GM12878 (cell line): ENCODE measurements around the gene TRIM9. TPM values are rescaled to one million over a fixed set of nuclear protein-coding genes. Genes with fewer than 3 reads are reported as not detected.

Experiments used
- ATAC-seq: fragments of 200-7000 bp; cut with Tn5 transposase; 3 replicates; pipeline ENCODE4 v1.9.1; 2020; ENCODE audit warnings: mild to moderate bottlenecking, moderate library complexity
- Bru-seq: library from RNA; stranded (reverse); fragments of 400-500 nt; gene quantifications from one replicate; lab custom pipeline; 2021; lab: Mats Ljungman, UMichigan
- BruChase-seq, 2 experiments: library from RNA; stranded (reverse); fragments of 400-500 nt; gene quantifications; one replicate each; lab custom pipeline; 2021; lab: Mats Ljungman, UMichigan
- BruUV-seq: library from RNA; stranded (reverse); fragments of 400-500 nt; replicated peaks from 2 replicates; lab custom pipeline; 2021; lab: Mats Ljungman, UMichigan
- CTCF ChIA-PET: fragments of 300-600 bp; sonication (Branson Sonifier 250); formaldehyde crosslinking; extraction: SDS; loops from one replicate; lab custom pipeline; 2021; ENCODE audit warnings: inconsistent platforms; lab: Yijun Ruan, JAX
- POLR2A ChIA-PET: fragments of 350-600 bp; formaldehyde crosslinking; extraction: SDS; loops from one replicate; lab custom pipeline; 2021; ENCODE audit warnings: inconsistent platforms; lab: Charles Lee
- RAD21 ChIA-PET: fragments of 300-600 bp; sonication (Branson Sonifier 250); formaldehyde crosslinking; loops from one replicate; lab custom pipeline; 2023; ENCODE audit warnings: antibody characterized with exemption; ENCODE audit not compliant: unreplicated experiment; lab: Charles Lee
- SMC1A ChIA-PET: fragments of 300-600 bp; sonication (Branson Sonifier 250); formaldehyde crosslinking; loops from one replicate; lab custom pipeline; 2023; ENCODE audit not compliant: unreplicated experiment, uncharacterized antibody; lab: Charles Lee
- DNase-seq: peaks from one replicate; pipeline ENCODE4 v3.0.0-alpha.2; 2011; ENCODE audit warnings: low read depth, low spot score
- FAIRE-seq: peaks from 3 replicates; lab custom pipeline; 2011; peaks lifted over from hg19 to GRCh38; lab: Jason Lieb, UNC
- H2AFZ ChIP-seq: 2 replicates; pipeline ENCODE4 v1.6.0; 2011; ENCODE audit warnings: low read depth, low read length, control low read depth; ENCODE audit not compliant: control insufficient read depth
- H3K27ac ChIP-seq: 2 replicates; pipeline ENCODE4 v1.5.1; 2011; ENCODE audit warnings: control low read depth; ENCODE audit not compliant: control insufficient read depth, insufficient read depth
- H3K27me3 ChIP-seq, 2 experiments: replicated peaks in 1 of 2; 2 replicates each; pipeline versions ENCODE4 v1.6.0 to v1.6.1; 2011; ENCODE audit warnings: low read length in 1 of 2; ENCODE audit not compliant: control insufficient read depth in 2 of 2, insufficient read depth in 2 of 2
- H3K36me3 ChIP-seq, 2 experiments: 2 replicates each; pipeline ENCODE4 v1.5.1; 2011; ENCODE audit warnings: low read length in 1 of 2; ENCODE audit not compliant: control insufficient read depth in 2 of 2, insufficient read depth in 2 of 2
- H3K4me1 ChIP-seq: 2 replicates; pipeline ENCODE4 v1.6.1; 2011; ENCODE audit warnings: mild to moderate bottlenecking, low read length, moderate library complexity, mixed read lengths; ENCODE audit not compliant: control insufficient read depth, insufficient read depth
- H3K4me2 ChIP-seq: 2 replicates; pipeline ENCODE4 v1.6.0; 2011; ENCODE audit warnings: control low read depth; ENCODE audit not compliant: control insufficient read depth, insufficient read depth
- H3K4me3 ChIP-seq: fragments of 200-600 bp; sonication (generic); 2 replicates; pipeline ENCODE4 v1.5.1; 2016
- H3K79me2 ChIP-seq: 2 replicates; pipeline ENCODE4 v1.6.0; 2011; ENCODE audit warnings: low read length; ENCODE audit not compliant: control insufficient read depth, insufficient read depth
- H3K9ac ChIP-seq: 2 replicates; pipeline ENCODE4 v1.8.0; 2011; ENCODE audit warnings: low read length, control low read depth, mixed read lengths; ENCODE audit not compliant: control insufficient read depth, insufficient read depth
- H3K9me3 ChIP-seq: replicated peaks from 3 replicates; pipeline ENCODE4 v1.5.1; 2011; ENCODE audit warnings: mild to moderate bottlenecking, low read length; ENCODE audit not compliant: control insufficient read depth, insufficient read depth
- H4K20me1 ChIP-seq: 2 replicates; pipeline ENCODE4 v1.6.0; 2011; ENCODE audit not compliant: control insufficient read depth, insufficient read depth
- ATF7 ChIP-seq: fragments of 450-650 bp; IDR thresholded peaks from 2 replicates; pipeline ENCODE4 v1.6.1; 2016; ENCODE audit warnings: low read depth, mild to moderate bottlenecking
- CHD2 ChIP-seq: IDR thresholded peaks from 2 replicates; pipeline ENCODE4 v1.6.1; 2011; ENCODE audit warnings: low read depth, low read length, improper control_type of control experiment, borderline replicate concordance
- EGR1 ChIP-seq, 2 experiments: IDR thresholded peaks; 1 replicate in 1 of 2; 2 replicates in 1 of 2; pipeline ENCODE4 v1.6.1; 2011 to 2012; ENCODE audit warnings: low read depth in 2 of 2, low read length in 2 of 2, borderline replicate concordance in 1 of 2, mild to moderate bottlenecking in 1 of 2, moderate library complexity in 1 of 2
- FOS ChIP-seq: IDR thresholded peaks from 3 replicates; pipeline ENCODE4 v1.6.1; 2011; ENCODE audit warnings: borderline replicate concordance; ENCODE audit not compliant: insufficient read length; ENCODE audit errors: extremely low read depth
- IKZF1 ChIP-seq: fragments of 450-650 bp; conservative IDR thresholded peaks from 2 replicates; pipeline ENCODE4 v1.6.1; 2017; ENCODE audit warnings: antibody characterized with exemption, mild to moderate bottlenecking
- IRF3 ChIP-seq: fragments of 450-650 bp; IDR thresholded peaks from 2 replicates; pipeline ENCODE4 v1.6.1; 2014; ENCODE audit warnings: mild to moderate bottlenecking
- MAX ChIP-seq: IDR thresholded peaks from 2 replicates; pipeline ENCODE4 v1.6.1; 2012; ENCODE audit warnings: low read depth, low read length, improper control_type of control experiment
- PBX3 ChIP-seq: IDR thresholded peaks from 2 replicates; pipeline ENCODE4 v1.6.1; 2011; ENCODE audit warnings: mild to moderate bottlenecking, low read depth, low read length, moderate library complexity; ENCODE audit not compliant: insufficient replicate concordance
- RAD21 ChIP-seq: IDR thresholded peaks from 2 replicates; pipeline ENCODE4 v1.6.1; 2011; ENCODE audit warnings: mild to moderate bottlenecking, low read depth, low read length, moderate library complexity; ENCODE audit not compliant: insufficient read depth
- RCOR1 ChIP-seq: conservative IDR thresholded peaks from 2 replicates; pipeline ENCODE4 v1.6.1; 2012; ENCODE audit warnings: low read depth, low read length, improper control_type of control experiment
- SP1 ChIP-seq: IDR thresholded peaks from one replicate; pipeline ENCODE4 v1.6.1; 2011; ENCODE audit warnings: low read depth, low read length
- WGBS: methylation state at CpG from one replicate; pipeline ENCODE4 v1.1.6; 2016; ENCODE audit warnings: low lambda C conversion rate; ENCODE audit not compliant: insufficient replicate concordance, insufficient coverage; ENCODE audit errors: missing lambda C conversion rate; 5-methylcytosine and 5-hydroxymethylcytosine counted together
- in situ Hi-C: fragments of 300-500 bp; cut with MboI; formaldehyde crosslinking; loops from 9 replicates; pipeline ENCODE4 v1.14.3; 2018; ENCODE audit warnings: mixed read lengths
- intact Hi-C: fragments of 100-400 bp; cut with micrococcal nuclease; formaldehyde crosslinking; loops from one replicate; pipeline ENCODE4 v1.14.2; 2022; ENCODE audit not compliant: unreplicated experiment
- long read RNA-seq, 2 experiments: library from polyadenylated mRNA; unstranded; transcript quantifications; one replicate each; pipeline ENCODE4 v2.0.0, GENCODE V29; 2019 to 2020
- polyA minus RNA-seq, 3 experiments: library from RNA; depleted of rRNA, polyadenylated mRNA; stranded (reverse); fragments of >200 nt; gene quantifications; 2 replicates each; pipeline ENCODE4 v1.2.3, GENCODE V29; 2011
- polyA plus RNA-seq, 11 experiments: library from polyadenylated mRNA; depleted of rRNA in 4 of 11; unstranded in 6 of 11; stranded (reverse) in 5 of 11; fragments of >200 nt; fragmentation: Nextera tagmentation in 4 of 11; fragmentation: Illumina TruSeq in 1 of 11; extraction: Ambion mirVana in 4 of 11; extraction: Trizol in 1 of 11; gene quantifications; 1 replicate in 1 of 11; 2 replicates in 10 of 11; pipeline versions ENCODE4 v1.2.1 to v1.2.3, GENCODE V29; 2011 to 2016; ENCODE audit warnings: inconsistent platforms in 2 of 11, missing spikeins in 2 of 11, low read depth in 1 of 11
- total RNA-seq, 4 experiments: library from RNA; depleted of rRNA in 3 of 4; stranded (reverse); fragments of >200 nt in 3 of 4; fragmentation: Illumina TruSeq in 1 of 4; extraction: Trizol in 1 of 4; gene quantifications; 2 replicates each; pipeline versions ENCODE4 v1.2.1 to v1.2.3, GENCODE V29; 2013 to 2021
- TF ChIP-seq, protein P1 (sequence below): IDR thresholded peaks from 2 replicates; pipeline ENCODE4 v1.6.1; 2012; ENCODE audit warnings: mild to moderate bottlenecking, low read depth, low read length

The TRIM9 gene
- total RNA-seq (2013; cell fraction: nucleolus; rRNA removed) = 1.2 and 2.0 TPM in 2 replicates
- total RNA-seq (2014; rRNA removed) (0.11 and 0.22 TPM in 2 replicates), total RNA-seq (2014; rRNA removed; fragmentation: Illumina TruSeq; extraction: Trizol) (0.09 TPM in 2 replicates), total RNA-seq (2021) (0.18 and 0.19 TPM in 2 replicates), polyA plus RNA-seq (2011; rRNA removed) (0.12 and 0.26 TPM in 2 replicates), polyA plus RNA-seq (2014; fragmentation: Illumina TruSeq; extraction: Trizol) (0.03 and 0.10 TPM in 2 replicates), polyA plus RNA-seq (2014; fragmentation: Nextera tagmentation; extraction: Ambion mirVana) (under 1 TPM in 1 of 2 experiments, not detected in 1; 0.04 TPM), polyA plus RNA-seq (2014; rRNA removed) (0.12 and 0.20 TPM in 2 replicates), polyA plus RNA-seq (2016; fragmentation: Nextera tagmentation; extraction: Ambion mirVana) (under 1 TPM in 1 of 2 experiments, not detected in 1; 0.05 TPM), polyA minus RNA-seq (2011; rRNA and poly(A)+ RNA removed) (0.15 and 0.29 TPM in 2 replicates), Bru-seq, nascent RNA (percentile 27 among the genes with signal in this experiment), BruChase-seq, experiment 1, labeled RNA remaining after a 6-hour chase (percentile 26 among the genes with signal in this experiment), BruChase-seq, experiment 2, labeled RNA remaining after a 2-hour chase (percentile 27 among the genes with signal in this experiment)
- polyA plus RNA-seq (2011; ENCODE audit: low read depth) = 0.04 TPM
- 0.12 and 0.13 TPM in 2 replicates for polyA plus RNA-seq (2011; cell fraction: cytosol; rRNA removed)
- 0.69 and 0.70 TPM in 2 replicates for polyA plus RNA-seq (2011; cell fraction: nucleus; rRNA removed)
- polyA plus RNA-seq (2012) = 0.07 and 0.13 TPM in 2 replicates
- polyA minus RNA-seq (2011; cell fraction: cytosol; rRNA and poly(A)+ RNA removed) = not detected in 2 replicates
- polyA minus RNA-seq (2011; cell fraction: nucleus; rRNA and poly(A)+ RNA removed) = 0.48 and 0.73 TPM in 2 replicates
- long read RNA-seq, experiment 1 = 0 reads
- long read RNA-seq, experiment 2 = 0 reads

DNA sequence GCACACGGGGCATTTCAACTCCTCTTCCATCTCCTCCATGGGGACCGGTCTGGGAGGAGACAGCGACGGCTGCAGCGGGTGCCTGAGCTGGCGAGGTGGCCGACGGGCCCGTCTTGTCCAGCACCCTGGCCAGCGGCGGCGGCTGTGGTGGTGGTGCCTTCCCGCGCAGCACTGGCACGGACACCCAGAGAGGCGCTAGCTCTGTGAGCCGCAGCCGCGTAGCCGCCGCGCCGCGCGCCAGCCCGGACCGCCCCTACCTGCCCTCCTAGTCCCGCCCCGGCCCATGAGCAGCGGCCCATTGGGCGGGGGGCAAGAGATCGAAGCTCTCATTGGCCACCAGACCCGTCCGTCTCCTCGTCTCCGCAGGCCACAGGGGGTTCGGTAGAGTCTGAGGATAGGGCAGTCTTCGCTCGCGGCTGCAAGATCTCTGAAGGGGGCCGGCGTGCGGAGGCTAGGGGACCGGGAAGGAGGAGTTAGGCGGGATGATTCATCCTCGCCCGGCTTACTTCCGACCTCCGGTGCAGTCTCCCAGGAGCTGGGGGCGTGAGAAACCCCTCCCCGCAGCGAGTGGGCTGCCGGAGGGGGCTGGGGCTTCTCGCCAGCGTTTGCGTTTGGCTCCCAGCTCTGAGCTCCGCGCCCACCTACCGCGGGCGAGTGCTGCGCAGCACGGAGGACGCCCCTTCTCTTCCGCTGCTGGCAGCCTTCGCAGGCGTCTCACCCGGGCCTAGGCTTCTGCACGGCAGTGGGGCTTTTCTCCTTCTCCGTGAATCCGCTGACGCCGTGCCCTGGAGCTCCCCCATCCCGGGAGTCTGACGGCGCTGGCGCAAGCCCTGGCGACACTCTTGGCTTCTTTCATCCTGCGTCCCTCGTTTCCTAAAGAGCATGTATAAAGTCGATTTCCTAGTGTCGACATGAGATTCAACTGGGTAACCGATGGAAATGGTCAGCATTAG, at the start of gene TRIM9:
Gene TRIM9, minus strand, starts transcription at position 205 of the 953 bp plus-strand sequence. Its CDS starts 166 bp downstream, at position 39.
- Histone ChIP-seq H3K9me3 (no peaks in the 10 kb centered on the region), H3K9ac (peak within 1 kb of the TSS; percentile 34), H3K4me2 (peak within 1 kb of the TSS; percentile 99), H3K4me1 (peaks cover 16% of the 10 kb centered on the region), H3K79me2 (no peaks in the 10 kb centered on the region), H2AFZ (peak within 1 kb of the TSS; percentile 93), H3K27me3 (peaks cover 16 to 20% of the 10 kb centered on the region in 2 experiments), H3K27ac (no peak within 1 kb of the TSS), H3K36me3 (no peaks in the 10 kb centered on the region), H4K20me1 (no peaks in the 10 kb centered on the region), H3K4me3 (peak within 1 kb of the TSS; percentile 67)
- ChIA-PET SMC1A (no interaction called here), CTCF (no interaction called here), RAD21 (no interaction called here), POLR2A (no interaction called here)
- intact Hi-C loops (no loop called here), in situ Hi-C loops (no loop called here)
- no TSS peak for BruUV-seq
- ATAC-seq = peak; percentile 98
- peak; percentile 64 for DNase-seq
- WGBS = under 1% methylated on average over 78 of the region's 83 CpGs
- no peak for FAIRE-seq
- TF ChIP-seq RCOR1 (no peak), SP1 (peak; percentile 97), ATF7 (no peak), IKZF1 (0 out of 2 replicates have a peak, but pooled peaks have one; percentile 13), RAD21 (no peak), IRF3 (peak; percentile 48; the same call in 1 of the 2 replicates), CHD2 (peak; percentile 75; the same call in 1 of the 2 replicates), EGR1 (IDR thresholded peaks at IDR 0.05; ENCODE audit: borderline replicate concordance in 1 of 2, low read depth in 2 of 2, low read length in 2 of 2) (no peak), PBX3 (peak; percentile 97), MAX (no peak), FOS (peak; percentile 57)
- TF ChIP-seq, protein P1, sequence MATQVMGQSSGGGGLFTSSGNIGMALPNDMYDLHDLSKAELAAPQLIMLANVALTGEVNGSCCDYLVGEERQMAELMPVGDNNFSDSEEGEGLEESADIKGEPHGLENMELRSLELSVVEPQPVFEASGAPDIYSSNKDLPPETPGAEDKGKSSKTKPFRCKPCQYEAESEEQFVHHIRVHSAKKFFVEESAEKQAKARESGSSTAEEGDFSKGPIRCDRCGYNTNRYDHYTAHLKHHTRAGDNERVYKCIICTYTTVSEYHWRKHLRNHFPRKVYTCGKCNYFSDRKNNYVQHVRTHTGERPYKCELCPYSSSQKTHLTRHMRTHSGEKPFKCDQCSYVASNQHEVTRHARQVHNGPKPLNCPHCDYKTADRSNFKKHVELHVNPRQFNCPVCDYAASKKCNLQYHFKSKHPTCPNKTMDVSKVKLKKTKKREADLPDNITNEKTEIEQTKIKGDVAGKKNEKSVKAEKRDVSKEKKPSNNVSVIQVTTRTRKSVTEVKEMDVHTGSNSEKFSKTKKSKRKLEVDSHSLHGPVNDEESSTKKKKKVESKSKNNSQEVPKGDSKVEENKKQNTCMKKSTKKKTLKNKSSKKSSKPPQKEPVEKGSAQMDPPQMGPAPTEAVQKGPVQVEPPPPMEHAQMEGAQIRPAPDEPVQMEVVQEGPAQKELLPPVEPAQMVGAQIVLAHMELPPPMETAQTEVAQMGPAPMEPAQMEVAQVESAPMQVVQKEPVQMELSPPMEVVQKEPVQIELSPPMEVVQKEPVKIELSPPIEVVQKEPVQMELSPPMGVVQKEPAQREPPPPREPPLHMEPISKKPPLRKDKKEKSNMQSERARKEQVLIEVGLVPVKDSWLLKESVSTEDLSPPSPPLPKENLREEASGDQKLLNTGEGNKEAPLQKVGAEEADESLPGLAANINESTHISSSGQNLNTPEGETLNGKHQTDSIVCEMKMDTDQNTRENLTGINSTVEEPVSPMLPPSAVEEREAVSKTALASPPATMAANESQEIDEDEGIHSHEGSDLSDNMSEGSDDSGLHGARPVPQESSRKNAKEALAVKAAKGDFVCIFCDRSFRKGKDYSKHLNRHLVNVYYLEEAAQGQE = peak; percentile 79
